HepG2 (cell line): ENCODE data around the gene C20orf204. TPM values are rescaled to one million over a fixed set of nuclear protein-coding genes. Genes with fewer than 3 reads are reported as not detected.

ENCODE experiments used
- AKAP8 ChIP-seq: sonication (generic); formaldehyde crosslinking; IDR thresholded peaks from 2 replicates; pipeline ENCODE4 v1.5.1; 2020; ENCODE audit warnings: mild to moderate bottlenecking, missing genetic modification reagents
- ARID3A ChIP-seq: IDR thresholded peaks from 2 replicates; pipeline ENCODE4 v1.6.1; 2012; ENCODE audit warnings: low read depth, low read length, improper control_type of control experiment
- E2F1 ChIP-seq: sonication (generic); formaldehyde crosslinking; IDR thresholded peaks from 2 replicates; pipeline ENCODE4 v1.5.0; 2020; ENCODE audit warnings: missing genetic modification reagents
- FOSL2 ChIP-seq: sonication (generic); formaldehyde crosslinking; IDR thresholded peaks from 2 replicates; pipeline ENCODE4 v1.4.0; 2020; ENCODE audit warnings: missing genetic modification reagents
- FOXP4 ChIP-seq: sonication (generic); formaldehyde crosslinking; IDR thresholded peaks from 2 replicates; pipeline ENCODE4 v1.4.0; 2020; ENCODE audit warnings: missing genetic modification reagents
- GFI1 ChIP-seq: sonication (generic); formaldehyde crosslinking; IDR thresholded peaks from 2 replicates; pipeline ENCODE4 v1.5.0; 2020; ENCODE audit warnings: missing genetic modification reagents, mild to moderate bottlenecking, borderline replicate concordance
- GLI4 ChIP-seq: sonication (generic); formaldehyde crosslinking; IDR thresholded peaks from 2 replicates; pipeline ENCODE4 v1.5.1; 2020; ENCODE audit warnings: missing genetic modification reagents, mild to moderate bottlenecking, moderate library complexity, borderline replicate concordance
- HNRNPLL ChIP-seq: fragments of 200-400 bp; formaldehyde crosslinking; IDR thresholded peaks from 2 replicates; pipeline ENCODE4 v1.6.1; 2017; ENCODE audit warnings: mild to moderate bottlenecking, low read depth, low read length; ENCODE audit not compliant: poor library complexity, severe bottlenecking
- HOMEZ ChIP-seq: IDR thresholded peaks from 2 replicates; pipeline ENCODE4 v1.6.1; 2016; ENCODE audit warnings: low read depth
- MEIS1 ChIP-seq: sonication (generic); formaldehyde crosslinking; IDR thresholded peaks from 2 replicates; pipeline ENCODE4 v1.9.0; 2021; ENCODE audit warnings: mild to moderate bottlenecking, missing genetic modification reagents, moderate library complexity, borderline replicate concordance
- PHF8 ChIP-seq: sonication (generic); formaldehyde crosslinking; IDR thresholded peaks from 2 replicates; pipeline ENCODE4 v1.5.0; 2020; ENCODE audit warnings: missing genetic modification reagents
- SNAI1 ChIP-seq: sonication (generic); formaldehyde crosslinking; IDR thresholded peaks from 2 replicates; pipeline ENCODE4 v1.5.0; 2020; ENCODE audit warnings: mild to moderate bottlenecking, missing genetic modification reagents, borderline replicate concordance
- TCF12 ChIP-seq, 2 experiments: fragments of 450-650 bp in 1 of 2; sonication (generic) in 1 of 2; formaldehyde crosslinking in 1 of 2; IDR thresholded peaks; 2 replicates each; pipeline versions ENCODE4 v1.6.1 to v1.8.0; 2017 to 2022; ENCODE audit warnings: antibody characterized with exemption in 1 of 2, mild to moderate bottlenecking in 1 of 2, missing genetic modification reagents in 1 of 2, moderate library complexity in 1 of 2
- ZBTB3 ChIP-seq: sonication (generic); formaldehyde crosslinking; IDR thresholded peaks from 2 replicates; pipeline ENCODE4 v1.4.0; 2020; ENCODE audit warnings: low read depth, mild to moderate bottlenecking, moderate library complexity, missing genetic modification reagents, borderline replicate concordance
- ZFP90 ChIP-seq: sonication (generic); formaldehyde crosslinking; IDR thresholded peaks from 2 replicates; pipeline ENCODE4 v1.8.0; 2022; ENCODE audit warnings: missing genetic modification reagents, mild to moderate bottlenecking, inconsistent platforms, borderline replicate concordance
- ZKSCAN5 ChIP-seq: sonication (generic); formaldehyde crosslinking; IDR thresholded peaks from 2 replicates; pipeline ENCODE4 v1.5.1; 2020; ENCODE audit warnings: mild to moderate bottlenecking, missing genetic modification reagents
- ZNF335 ChIP-seq: sonication (generic); formaldehyde crosslinking; IDR thresholded peaks from 2 replicates; pipeline ENCODE4 v1.4.0; 2020; ENCODE audit warnings: missing genetic modification reagents
- ZNF501 ChIP-seq: sonication (generic); formaldehyde crosslinking; IDR thresholded peaks from 2 replicates; pipeline ENCODE4 v1.5.1; 2020; ENCODE audit warnings: mild to moderate bottlenecking, moderate library complexity, missing genetic modification reagents
- ZNF670 ChIP-seq: sonication (generic); formaldehyde crosslinking; IDR thresholded peaks from 2 replicates; pipeline ENCODE4 v1.8.0; 2022; ENCODE audit warnings: mild to moderate bottlenecking, missing genetic modification reagents, borderline replicate concordance
- ZNF703 ChIP-seq: sonication (generic); formaldehyde crosslinking; IDR thresholded peaks from 2 replicates; pipeline ENCODE4 v1.5.1; 2020; ENCODE audit warnings: missing genetic modification reagents, mild to moderate bottlenecking, moderate library complexity, borderline replicate concordance
- ZNF749 ChIP-seq: sonication (generic); formaldehyde crosslinking; IDR thresholded peaks from 2 replicates; pipeline ENCODE4 v1.8.0; 2022; ENCODE audit warnings: mild to moderate bottlenecking, missing genetic modification reagents, moderate library complexity, borderline replicate concordance
- polyA plus RNA-seq, 8 experiments: library from polyadenylated mRNA; depleted of rRNA in 3 of 8; stranded (reverse) in 7 of 8; unstranded in 1 of 8; fragments of >200 nt; fragmentation: Illumina TruSeq in 4 of 8; extraction: Trizol in 4 of 8; gene quantifications; 2 replicates each; pipeline versions ENCODE4 v1.2.1 to v1.2.3, GENCODE V29; 2011 to 2016; ENCODE audit warnings: low read depth in 4 of 8, missing spikeins in 1 of 8, mixed read lengths in 1 of 8; ENCODE audit not compliant: insufficient read depth in 1 of 8
- total RNA-seq, 5 experiments: library from RNA; depleted of rRNA; stranded (reverse); fragments of >200 nt; fragmentation: Illumina TruSeq; extraction: Trizol; gene quantifications; 2 replicates each; pipeline ENCODE4 v1.2.3, GENCODE V29; 2016; ENCODE audit warnings: low read depth in 1 of 5

Gene C20orf204
- total and polyA plus RNA-seq, 2 of the 13 experiments (the other 11 are each of a cell fraction or from before 2014, with no cell fraction given), result 22.1 to 80.0 TPM

GRCh38 chr20:64040231-64041039 is 4.5 kb downstream of the C20orf204 start (continued):
- TF ChIP-seq FOXP4 (CRISPR knock-in tag) (peak; percentile 46), ZFP90 (CRISPR knock-in tag) (no peak; the same call in 1 of the 2 replicates), ZBTB3 (no peak), PHF8 (CRISPR knock-in tag) (no peak; the same call in 1 of the 2 replicates), HOMEZ (CRISPR knock-in tag) (no peak), ZNF670 (CRISPR knock-in tag) (no peak), ZNF335 (CRISPR knock-in tag) (no peak), ZNF703 (CRISPR knock-in tag) (no peak), AKAP8 (CRISPR knock-in tag) (peak; percentile 96; the same call in 1 of the 2 replicates), SNAI1 (CRISPR knock-in tag) (0 out of 2 replicates have a peak, but pooled peaks have one; percentile 37), E2F1 (CRISPR knock-in tag) (no peak), ZNF749 (CRISPR knock-in tag) (peak; percentile 70; the same call in 1 of the 2 replicates), GFI1 (CRISPR knock-in tag) (no peak), ZKSCAN5 (CRISPR knock-in tag) (no peak), GLI4 (CRISPR knock-in tag) (no peak), MEIS1 (CRISPR knock-in tag) (no peak), TCF12 (IDR thresholded peaks at IDR 0.05) (no peak), TCF12 (CRISPR knock-in tag; IDR thresholded peaks at IDR 0.05) (peak; percentile 54; the same call in 1 of the 2 replicates), ARID3A (no peak), HNRNPLL (peak; percentile 11), FOSL2 (CRISPR knock-in tag) (0 out of 2 replicates have a peak, but pooled peaks have one; percentile 20), ZNF501 (CRISPR knock-in tag) (no peak)
